Gastroesophageal sphincter (tissue), 3 donors: ENCODE results near the gene AUTS2.

Experiments used
- CTCF ChIP-seq, 4 experiments: fragments of 200-600 bp in 2 of 4; fragments of 450-650 bp in 2 of 4; sonication (generic) in 1 of 4; IDR thresholded peaks; one replicate each; pipeline ENCODE4 v1.5.1; 2017 to 2019; ENCODE audit warnings: antibody characterized with exemption in 4 of 4, mild to moderate bottlenecking in 2 of 4, moderate library complexity in 2 of 4
- EP300 ChIP-seq: sonication (generic); formaldehyde crosslinking; IDR thresholded peaks from one replicate; pipeline ENCODE4 v1.6.1; 2017; ENCODE audit warnings: antibody characterized with exemption, mild to moderate bottlenecking
- POLR2A ChIP-seq, 2 donors: fragments of 450-650 bp; IDR thresholded peaks; one replicate each; pipeline ENCODE4 v1.6.1; 2017; ENCODE audit warnings: antibody characterized with exemption in 2 of 2, mild to moderate bottlenecking in 2 of 2, moderate library complexity in 1 of 2
- POLR2AphosphoS5 ChIP-seq: sonication (generic); formaldehyde crosslinking; IDR thresholded peaks from one replicate; pipeline ENCODE4 v1.6.1; 2017; ENCODE audit warnings: antibody characterized with exemption

- TF ChIP-seq CTCF (IDR thresholded peaks at IDR 0.05): no peak
- TF ChIP-seq EP300: no peak
- no peak for TF ChIP-seq POLR2A (IDR thresholded peaks at IDR 0.05)
- TF ChIP-seq POLR2AphosphoS5: no peak
Measured at GRCh38 chr7:70598976-70599375, 1000.7 kb downstream of the AUTS2 start.
